Fibroblast of peridontal ligament (primary cell): ENCODE results near the gene ASAP3.

Experiments used
- DNase-seq: peaks from one replicate; pipeline ENCODE4 v3.0.0-alpha.2; 2010; ENCODE audit errors: extremely low read depth

Gene ASAP3

GRCh38 chr1:23483321-23484252 lies at the start of gene ASAP3:
Gene ASAP3, minus strand, starts transcription at chr1:23484179. Its CDS starts 46 bp downstream, at chr1:23484133.
- DNase-seq = peak; percentile 35

- DNase-seq = no peak
Measured at GRCh38 chr1:23533246-23534023, 49.5 kb upstream of the ASAP3 start.

GRCh38 chr1:23531562-23532094 lies 47.6 kb upstream of the ASAP3 start:
- no peak for DNase-seq

- DNase-seq = peak; percentile 73
Measured at GRCh38 chr1:23530747-23531561, 47.0 kb upstream of the ASAP3 start, which contains the start of gene E2F2. Gene E2F2, minus strand, starts transcription at chr1:23531233. Its CDS starts 440 bp downstream, at chr1:23530793.

- no peak for DNase-seq
Measured at GRCh38 chr1:23530087-23530746, 46.2 kb upstream of the ASAP3 start.

- no peak for DNase-seq
Measured at GRCh38 chr1:23529146-23530086, 45.4 kb upstream of the ASAP3 start.

GRCh38 chr1:23528250-23528978 lies 44.4 kb upstream of the ASAP3 start:
- peak; percentile 80 for DNase-seq

GRCh38 chr1:23527900-23528249 lies 43.9 kb upstream of the ASAP3 start:
- no peak for DNase-seq

- DNase-seq = no peak
Measured at GRCh38 chr1:23527366-23527765, 43.4 kb upstream of the ASAP3 start.

GRCh38 chr1:23526329-23527041 lies 42.5 kb upstream of the ASAP3 start:
- DNase-seq = no peak

- DNase-seq = no peak
Measured at GRCh38 chr1:23525558-23526250, 41.7 kb upstream of the ASAP3 start.

GRCh38 chr1:23524716-23525401 lies 40.9 kb upstream of the ASAP3 start:
- DNase-seq = no peak

GRCh38 chr1:23524163-23524562 lies 40.2 kb upstream of the ASAP3 start:
- no peak for DNase-seq

- no peak for DNase-seq
Measured at GRCh38 chr1:23522244-23522982, 38.4 kb upstream of the ASAP3 start.

- no peak for DNase-seq
Measured at GRCh38 chr1:23521588-23521987, 37.6 kb upstream of the ASAP3 start.

- no peak for DNase-seq
Measured at GRCh38 chr1:23517581-23517980, 33.6 kb upstream of the ASAP3 start.

- no peak for DNase-seq
Measured at GRCh38 chr1:23515905-23516304, 31.9 kb upstream of the ASAP3 start.
